H1 (cell line): ENCODE results near the gene GIMAP7. TPM values are rescaled to one million over a fixed set of nuclear protein-coding genes. Genes with fewer than 3 reads are reported as not detected.

Experiments
- CTCF ChIA-PET: fragments of 300-600 bp; sonication (Branson Sonifier 250); formaldehyde crosslinking; loops from one replicate; lab custom pipeline; 2021; ENCODE audit not compliant: partially characterized antibody; lab: Charles Lee
- POLR2A ChIA-PET: fragments of 300-600 bp; sonication (Branson Sonifier 250); formaldehyde crosslinking; loops from one replicate; lab custom pipeline; 2021; ENCODE audit warnings: inconsistent platforms; ENCODE audit not compliant: partially characterized antibody; lab: Charles Lee
- DNase-seq, 2 experiments: peaks; one replicate each; pipeline versions ENCODE4 v3.0.0 to v3.0.0-alpha.2; 2010 to 2022; ENCODE audit warnings: low spot score in 2 of 2, low read depth in 1 of 2, mixed read lengths in 1 of 2
- FAIRE-seq: peaks from 2 replicates; lab custom pipeline; 2011; peaks lifted over from hg19 to GRCh38; lab: Jason Lieb, UNC
- H2AFZ ChIP-seq: 2 replicates; pipeline ENCODE4 v1.8.1; 2012; ENCODE audit warnings: low read length, inconsistent platforms
- H2AK5ac ChIP-seq: 2 replicates; pipeline ENCODE4 v1.6.1; 2013; ENCODE audit warnings: low read depth, low read length
- H2BK120ac ChIP-seq: replicated peaks from 2 replicates; pipeline ENCODE3; 2013; ENCODE audit warnings: low read depth, low read length, inconsistent platforms
- H2BK12ac ChIP-seq: 2 replicates; pipeline ENCODE4 v1.6.1; 2013; ENCODE audit warnings: low read depth, low read length
- H2BK15ac ChIP-seq: 2 replicates; pipeline ENCODE4 v1.6.1; 2013; ENCODE audit warnings: low read length
- H2BK20ac ChIP-seq: 2 replicates; pipeline ENCODE4 v1.6.1; 2013; ENCODE audit warnings: low read length
- H2BK5ac ChIP-seq: 2 replicates; pipeline ENCODE4 v1.6.1; 2013; ENCODE audit warnings: low read depth, low read length
- H3K14ac ChIP-seq: 2 replicates; pipeline ENCODE4 v1.6.1; 2013; ENCODE audit warnings: inconsistent platforms; ENCODE audit not compliant: insufficient read length
- H3K18ac ChIP-seq: 2 replicates; pipeline ENCODE4 v1.6.1; 2013; ENCODE audit warnings: low read length; ENCODE audit errors: extremely low read depth
- H3K23ac ChIP-seq: 2 replicates; pipeline ENCODE4 v1.6.1; 2013; ENCODE audit warnings: inconsistent platforms; ENCODE audit not compliant: insufficient read length
- H3K23me2 ChIP-seq: 2 replicates; pipeline ENCODE4 v1.6.1; 2013; ENCODE audit warnings: low read depth, low read length
- H3K27ac ChIP-seq: 2 replicates; pipeline ENCODE4 v1.6.1; 2011; ENCODE audit warnings: low read depth, low read length, inconsistent platforms
- H3K27me3 ChIP-seq, 4 experiments: replicated peaks in 1 of 4; 1 replicate in 1 of 4; 2 replicates in 3 of 4; pipeline versions ENCODE4 v1.6.1 to v1.8.1; 2011 to 2013; ENCODE audit warnings: low read length in 3 of 4, mild to moderate bottlenecking in 3 of 4, inconsistent platforms in 2 of 4, mixed read lengths in 2 of 4, moderate library complexity in 1 of 4; ENCODE audit not compliant: control insufficient read depth in 3 of 4, insufficient read depth in 3 of 4; ENCODE audit errors: extremely low read depth in 1 of 4
- H3K36me3 ChIP-seq, 4 experiments: 2 replicates each; pipeline versions ENCODE4 v1.6.1 to v1.8.1; 2011 to 2013; ENCODE audit warnings: mild to moderate bottlenecking in 4 of 4, low read length in 3 of 4, moderate library complexity in 2 of 4, control low read depth in 1 of 4, inconsistent platforms in 1 of 4; ENCODE audit not compliant: insufficient read depth in 4 of 4, control insufficient read depth in 2 of 4
- H3K4ac ChIP-seq: replicated peaks from 2 replicates; pipeline ENCODE3; 2013; ENCODE audit warnings: low read length, low read depth, mixed read lengths, inconsistent platforms; ENCODE audit not compliant: insufficient read length
- H3K4me1 ChIP-seq, 4 experiments: replicated peaks in 1 of 4; 1 replicate in 1 of 4; 2 replicates in 3 of 4; pipeline versions ENCODE4 v1.6.1 to v1.8.1; 2011 to 2013; ENCODE audit warnings: low read length in 3 of 4, inconsistent platforms in 2 of 4, mixed read lengths in 1 of 4; ENCODE audit not compliant: insufficient read depth in 4 of 4, control insufficient read depth in 3 of 4
- H3K4me2 ChIP-seq, 2 experiments: 2 replicates each; pipeline versions ENCODE4 v1.6.1 to v1.8.1; 2011 to 2013; ENCODE audit warnings: low read depth in 2 of 2, low read length in 2 of 2, control low read depth in 1 of 2, inconsistent platforms in 1 of 2, mild to moderate bottlenecking in 1 of 2; ENCODE audit not compliant: insufficient read depth in 1 of 2
- H3K4me3 ChIP-seq, 4 experiments: fragments of 200-600, 300-600 bp in 1 of 4; sonication (generic), shearing (Covaris generic), sonication (Bioruptor Twin) in 1 of 4; 2 replicates each; pipeline versions ENCODE4 v1.5.1 to v1.8.1; 2011 to 2016; ENCODE audit warnings: low read length in 4 of 4, low read depth in 3 of 4, control low read depth in 2 of 4, inconsistent platforms in 2 of 4, mild to moderate bottlenecking in 2 of 4, mixed read lengths in 1 of 4, moderate library complexity in 1 of 4; ENCODE audit not compliant: insufficient read depth in 2 of 4; ENCODE audit errors: extremely low read depth in 1 of 4
- H3K56ac ChIP-seq: replicated peaks from 2 replicates; pipeline ENCODE3; 2013; ENCODE audit warnings: low read depth, mild to moderate bottlenecking, mixed read lengths, low read length, inconsistent platforms; ENCODE audit not compliant: insufficient read length
- H3K79me1 ChIP-seq: 2 replicates; pipeline ENCODE4 v1.6.1; 2013; ENCODE audit warnings: low read depth, low read length, control low read depth
- H3K79me2 ChIP-seq, 2 experiments: 2 replicates each; pipeline versions ENCODE4 v1.6.1 to v1.8.1; 2012 to 2013; ENCODE audit warnings: low read length in 2 of 2, mild to moderate bottlenecking in 2 of 2, inconsistent platforms in 1 of 2; ENCODE audit not compliant: insufficient read depth in 2 of 2, control insufficient read depth in 1 of 2
- H3K9ac ChIP-seq, 4 experiments: replicated peaks in 1 of 4; 1 replicate in 1 of 4; 2 replicates in 3 of 4; pipeline versions ENCODE4 v1.6.1 to v1.8.1; 2011 to 2013; ENCODE audit warnings: low read depth in 3 of 4, low read length in 3 of 4, control low read depth in 2 of 4, mild to moderate bottlenecking in 2 of 4, moderate library complexity in 2 of 4, inconsistent platforms in 1 of 4; ENCODE audit errors: extremely low read depth in 1 of 4
- H3K9me3 ChIP-seq, 2 experiments: 2 replicates each; pipeline versions ENCODE4 v1.6.1 to v1.8.1; 2012 to 2013; ENCODE audit warnings: mild to moderate bottlenecking in 2 of 2, moderate library complexity in 2 of 2, control low read depth in 1 of 2, inconsistent platforms in 1 of 2, low read depth in 1 of 2, low read length in 1 of 2, mixed read lengths in 1 of 2; ENCODE audit not compliant: insufficient read depth in 2 of 2
- H4K20me1 ChIP-seq, 2 experiments: replicated peaks in 1 of 2; 2 replicates each; pipeline versions ENCODE3 to v1.8.1; 2011 to 2013; ENCODE audit warnings: inconsistent platforms in 2 of 2, low read length in 2 of 2, mild to moderate bottlenecking in 1 of 2; ENCODE audit not compliant: insufficient read depth in 2 of 2, control insufficient read depth in 1 of 2
- H4K5ac ChIP-seq: 2 replicates; pipeline ENCODE4 v1.6.1; 2013; ENCODE audit warnings: low read length, low read depth, mixed read lengths, inconsistent platforms; ENCODE audit not compliant: insufficient read length
- H4K8ac ChIP-seq: 2 replicates; pipeline ENCODE4 v1.8.0; 2013; ENCODE audit warnings: mild to moderate bottlenecking, moderate library complexity, low read length, inconsistent platforms; ENCODE audit not compliant: insufficient read depth; ENCODE audit errors: extremely low read depth
- H4K91ac ChIP-seq: replicated peaks from 2 replicates; pipeline ENCODE3; 2013; ENCODE audit warnings: low read length, mixed read lengths, inconsistent platforms; ENCODE audit not compliant: insufficient read length
- CHD2 ChIP-seq: IDR thresholded peaks from 2 replicates; pipeline ENCODE4 v1.6.1; 2012; ENCODE audit warnings: low read length, improper control_type of control experiment
- EGR1 ChIP-seq: IDR thresholded peaks from 2 replicates; pipeline ENCODE4 v1.6.1; 2011; ENCODE audit warnings: low read depth, low read length, borderline replicate concordance
- JUN ChIP-seq: IDR thresholded peaks from 2 replicates; pipeline ENCODE4 v1.6.1; 2011; ENCODE audit warnings: low read depth, mild to moderate bottlenecking, improper control_type of control experiment, low read length
- POLR2AphosphoS5 ChIP-seq: IDR thresholded peaks from 2 replicates; pipeline ENCODE4 v1.6.1; 2011; ENCODE audit warnings: low read depth, low read length
- POU5F1 ChIP-seq: IDR thresholded peaks from 2 replicates; pipeline ENCODE4 v1.6.1; 2011; ENCODE audit warnings: low read depth, mild to moderate bottlenecking, low read length, moderate library complexity
- RAD21 ChIP-seq, 2 experiments: IDR thresholded peaks in 1 of 2; conservative IDR thresholded peaks in 1 of 2; 2 replicates each; pipeline ENCODE4 v1.6.1; 2011; ENCODE audit warnings: low read depth in 2 of 2, low read length in 2 of 2, improper control_type of control experiment in 1 of 2, inconsistent platforms in 1 of 2, mild to moderate bottlenecking in 1 of 2, moderate library complexity in 1 of 2
- SP2 ChIP-seq: IDR thresholded peaks from 2 replicates; pipeline ENCODE4 v1.6.1; 2012; ENCODE audit warnings: mild to moderate bottlenecking, low read length, inconsistent platforms
- SP4 ChIP-seq: IDR thresholded peaks from 2 replicates; pipeline ENCODE4 v1.6.1; 2012; ENCODE audit warnings: low read length, inconsistent platforms
- YY1 ChIP-seq: IDR thresholded peaks from 2 replicates; pipeline ENCODE4 v1.6.1; 2011; ENCODE audit warnings: low read depth, mild to moderate bottlenecking, low read length
- WGBS, 2 experiments: shearing (Covaris generic) in 1 of 2; methylation state at CpG; one replicate each; pipeline versions ENCODE4 v1.1.6 to v1.1.7; 2013 to 2015; ENCODE audit warnings: low lambda C conversion rate in 2 of 2, mixed read lengths in 2 of 2, inconsistent platforms in 1 of 2, low coverage in 1 of 2, missing lambda C conversion rate in 1 of 2; ENCODE audit not compliant: insufficient replicate concordance in 2 of 2, insufficient coverage in 1 of 2, insufficient read length in 1 of 2; ENCODE audit errors: extremely low coverage in 1 of 2, missing lambda C conversion rate in 1 of 2; 5-methylcytosine and 5-hydroxymethylcytosine counted together
- polyA plus RNA-seq, 7 experiments: library from polyadenylated mRNA; depleted of rRNA in 3 of 7; stranded (reverse) in 5 of 7; unstranded in 2 of 7; fragments of >200 nt in 5 of 7; fragments of 200-250 nt in 2 of 7; gene quantifications; 1 replicate in 5 of 7; 2 replicates in 1 of 7; 4 replicates in 1 of 7; pipeline versions ENCODE4 v1.2.1 to v1.2.3, GENCODE V29; 2011 to 2013; ENCODE audit warnings: missing spikeins in 2 of 7, mixed read lengths in 2 of 7
- total RNA-seq: library from RNA; stranded (reverse); fragmentation: NEBNext Ultra II Directional; extraction: Animal tissue kit (Norgen Biotek cat#: 25700); gene quantifications from 2 replicates; pipeline ENCODE4 v1.2.1, GENCODE V29; 2021
- TF ChIP-seq, protein P1 (sequence below), 3 experiments: IDR thresholded peaks; 1 replicate in 2 of 3; 2 replicates in 1 of 3; pipeline versions ENCODE4 v1.5.1 to v1.6.1; 2011; ENCODE audit warnings: low read length in 3 of 3, mild to moderate bottlenecking in 3 of 3, inconsistent platforms in 2 of 3, low read depth in 1 of 3, moderate library complexity in 1 of 3; ENCODE audit not compliant: insufficient read depth in 1 of 3; ENCODE audit errors: control extremely low read depth in 1 of 3

Gene GIMAP7
- total and polyA plus RNA-seq, 2 of the 8 experiments (the other 6 are each of a cell fraction or from before 2014, with no cell fraction given), result not detected

GRCh38 chr7:150476285-150476684 lies 38.4 kb upstream of the GIMAP7 start:
- H4K8ac ChIP-seq, result no peak overlapping the region
- H2AFZ ChIP-seq, result no peak overlapping the region
- WGBS, 2 experiments, result 93% methylated on average over 3 of the region's 3 CpGs; no CpG with 5 or more reads in 1 of the 2 experiments
- H3K18ac ChIP-seq, result no peak overlapping the region
- H3K4me2 ChIP-seq, result no peak overlapping the region
- H2BK20ac ChIP-seq, result no peak overlapping the region
- H4K5ac ChIP-seq, result no peak overlapping the region
- ChIA-PET CTCF (interaction anchor here (1.0 kb wide), 1 partner anchor 260 kb away, joined by 3 read pairs; no protein-coding TSS in a partner anchor), POLR2A (no interaction called here)
- H3K4me1 ChIP-seq, result peaks cover 0 to 3% (median 0%) of the 10 kb centered on the region in 4 experiments; a peak in 1 of 7 replicates
- H2BK5ac ChIP-seq, result no peak overlapping the region
- no peaks in the 10 kb centered on the region for H3K79me2 ChIP-seq
- no peak overlapping the region for H2BK12ac ChIP-seq
- H3K14ac ChIP-seq, result no peak overlapping the region
- no peaks in the 10 kb centered on the region for H3K36me3 ChIP-seq
- no peaks in the 10 kb centered on the region for H3K9me3 ChIP-seq
- no peak overlapping the region for H2BK15ac ChIP-seq
- no peak overlapping the region for H3K27ac ChIP-seq
- no peaks in the 10 kb centered on the region for H3K27me3 ChIP-seq
- H3K23me2 ChIP-seq, result no peaks in the 10 kb centered on the region
- no peak for FAIRE-seq
- no peak overlapping the region for H4K91ac ChIP-seq
- H4K20me1 ChIP-seq, result no peaks in the 10 kb centered on the region
- no peak overlapping the region for H3K56ac ChIP-seq
- no peaks in the 10 kb centered on the region for H3K79me1 ChIP-seq
- H3K23ac ChIP-seq, result no peak overlapping the region
- no peak overlapping the region for H2BK120ac ChIP-seq
- no peak overlapping the region for H3K4me3 ChIP-seq
- no peak for TF ChIP-seq CHD2
- TF ChIP-seq JUN, result no peak
- no peak for TF ChIP-seq SP4
- TF ChIP-seq YY1, result no peak
- TF ChIP-seq POLR2AphosphoS5, result no peak
- no peak for TF ChIP-seq EGR1
- no peak for TF ChIP-seq RAD21 (IDR thresholded peaks at IDR 0.05 in 1 of 2, conservative IDR thresholded peaks at IDR 0.05 in 1 of 2; ENCODE audit: low read depth in 2 of 2, low read length in 2 of 2)
- TF ChIP-seq, protein P1, sequence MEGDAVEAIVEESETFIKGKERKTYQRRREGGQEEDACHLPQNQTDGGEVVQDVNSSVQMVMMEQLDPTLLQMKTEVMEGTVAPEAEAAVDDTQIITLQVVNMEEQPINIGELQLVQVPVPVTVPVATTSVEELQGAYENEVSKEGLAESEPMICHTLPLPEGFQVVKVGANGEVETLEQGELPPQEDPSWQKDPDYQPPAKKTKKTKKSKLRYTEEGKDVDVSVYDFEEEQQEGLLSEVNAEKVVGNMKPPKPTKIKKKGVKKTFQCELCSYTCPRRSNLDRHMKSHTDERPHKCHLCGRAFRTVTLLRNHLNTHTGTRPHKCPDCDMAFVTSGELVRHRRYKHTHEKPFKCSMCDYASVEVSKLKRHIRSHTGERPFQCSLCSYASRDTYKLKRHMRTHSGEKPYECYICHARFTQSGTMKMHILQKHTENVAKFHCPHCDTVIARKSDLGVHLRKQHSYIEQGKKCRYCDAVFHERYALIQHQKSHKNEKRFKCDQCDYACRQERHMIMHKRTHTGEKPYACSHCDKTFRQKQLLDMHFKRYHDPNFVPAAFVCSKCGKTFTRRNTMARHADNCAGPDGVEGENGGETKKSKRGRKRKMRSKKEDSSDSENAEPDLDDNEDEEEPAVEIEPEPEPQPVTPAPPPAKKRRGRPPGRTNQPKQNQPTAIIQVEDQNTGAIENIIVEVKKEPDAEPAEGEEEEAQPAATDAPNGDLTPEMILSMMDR (IDR thresholded peaks at IDR 0.05; ENCODE audit: control extremely low read depth in 1 of 3, insufficient read depth in 1 of 3, low read depth in 1 of 3, low read length in 3 of 3), result no peak
- no peak for TF ChIP-seq SP2
- no peak for TF ChIP-seq POU5F1
- H2AK5ac ChIP-seq, result no peak overlapping the region
- DNase-seq, result no peak
- no peak overlapping the region for H3K4ac ChIP-seq
- no peak overlapping the region for H3K9ac ChIP-seq
